NCI-H2196 (cell line): Measurements from ENCODE around the gene PSMD1.

Source experiments
- DNase-seq: peaks from one replicate; lab custom pipeline; 2025; ENCODE audit not compliant: unreplicated experiment; lab: John Stamatoyannopoulos, UW

PSMD1 gene

DNA sequence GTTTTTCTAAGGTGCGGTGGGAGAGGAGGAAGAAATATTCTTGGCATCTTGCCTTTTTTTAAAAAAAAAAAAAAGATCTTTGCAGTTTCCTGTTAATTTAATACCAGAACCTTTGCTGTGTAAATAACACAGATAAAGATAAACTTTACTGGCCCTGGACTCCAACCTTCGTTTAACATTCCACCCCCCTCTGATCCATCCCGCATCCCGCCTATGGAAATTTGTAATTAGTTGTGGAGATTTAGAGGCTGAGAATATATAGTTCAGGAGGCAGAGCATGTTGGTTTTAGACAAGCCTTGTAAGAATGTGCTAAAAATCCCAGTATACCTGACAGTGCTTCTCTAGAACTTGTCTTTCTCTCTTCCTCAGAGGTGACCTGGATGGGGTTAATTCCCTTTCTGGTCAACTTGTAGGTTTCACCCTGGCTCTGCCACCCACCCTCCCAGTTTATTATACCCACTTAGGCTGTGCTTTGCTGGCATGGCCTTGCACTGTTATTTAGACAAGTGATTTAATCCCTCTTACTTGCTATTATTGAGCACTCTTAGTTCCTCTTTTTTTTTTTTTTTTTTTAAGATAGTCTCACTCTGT, 22.3 kb upstream of the PSMD1 start:
- DNase-seq, result no peak

DNA sequence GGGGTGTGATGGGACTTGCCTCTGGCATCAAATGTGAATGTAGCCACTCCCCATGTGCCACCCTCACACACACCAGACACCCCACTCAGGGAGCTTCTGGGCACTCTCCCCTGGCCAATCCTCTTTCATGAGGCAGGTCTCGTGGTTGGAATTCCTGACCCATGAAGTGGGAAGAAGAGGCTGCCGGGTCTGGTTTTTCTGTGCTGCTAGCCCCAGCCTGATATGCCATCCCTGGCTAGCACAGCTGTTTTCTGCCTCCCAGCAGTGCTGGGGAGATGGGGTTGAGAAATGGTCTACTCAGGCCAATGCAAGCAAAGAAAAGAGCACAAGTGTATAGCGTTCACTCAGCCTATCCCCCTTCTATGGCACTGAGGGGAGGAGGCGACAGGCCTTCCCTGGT, 20.5 kb upstream of the PSMD1 start:
- no peak for DNase-seq

DNA sequence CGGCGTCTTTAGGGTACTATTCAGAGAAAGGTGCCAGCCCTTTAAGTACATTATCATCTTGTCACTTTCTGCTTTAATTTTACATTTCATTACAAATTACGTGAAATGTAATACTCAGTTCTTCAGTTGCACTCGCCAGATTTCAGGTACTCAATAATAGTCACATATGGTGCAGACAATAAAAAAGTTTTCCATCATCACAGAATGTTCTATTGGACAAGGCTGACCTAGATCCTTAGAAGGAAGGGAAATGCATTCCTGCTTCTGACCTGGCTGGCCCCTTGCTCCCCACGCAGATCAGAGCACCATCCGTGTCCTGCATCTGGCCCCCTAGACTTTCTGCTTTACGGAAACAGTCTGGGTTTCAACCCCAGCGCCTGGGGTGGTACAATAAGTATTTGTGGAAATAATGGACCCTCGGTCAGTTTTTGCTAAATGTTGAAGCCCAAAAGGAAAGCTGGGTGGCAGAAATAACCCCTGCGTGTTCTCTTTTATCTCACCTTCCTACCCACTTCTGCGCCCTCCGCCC, 20.0 kb upstream of the PSMD1 start:
- DNase-seq, result no peak

DNA sequence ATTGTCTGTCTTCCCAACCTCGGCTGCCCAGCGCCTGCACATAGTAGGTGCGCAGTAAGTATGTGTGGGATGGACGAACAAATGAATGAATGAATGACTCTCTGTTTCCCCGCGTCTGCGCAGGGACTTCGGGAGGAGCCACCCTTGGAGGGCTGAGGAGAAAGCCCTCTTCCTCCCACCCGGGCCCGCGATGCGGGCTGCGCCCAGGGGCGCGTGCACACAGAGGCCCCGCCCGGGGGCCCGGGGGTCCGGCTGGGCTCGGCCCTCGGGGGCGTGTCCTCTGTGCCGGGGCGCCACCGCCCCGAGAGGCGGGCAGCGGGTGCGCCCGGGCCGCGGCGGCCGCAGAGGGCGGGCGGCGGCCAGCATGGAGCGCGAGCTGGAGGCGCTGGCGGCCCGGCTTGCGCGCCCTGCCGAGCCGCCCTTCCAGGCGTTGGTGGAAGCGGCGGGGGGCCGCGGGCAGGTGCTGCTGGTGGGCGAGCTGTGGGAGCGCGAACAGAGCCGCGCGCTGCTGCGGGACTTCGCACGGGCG, 19.4 kb upstream of the PSMD1 start, which contains the start of gene C2orf72:
Gene C2orf72 (plus strand): TSS at position 322 of the 529 bp plus-strand sequence. CDS start 43 bp downstream, at position 365.
- DNase-seq, result no peak

DNA sequence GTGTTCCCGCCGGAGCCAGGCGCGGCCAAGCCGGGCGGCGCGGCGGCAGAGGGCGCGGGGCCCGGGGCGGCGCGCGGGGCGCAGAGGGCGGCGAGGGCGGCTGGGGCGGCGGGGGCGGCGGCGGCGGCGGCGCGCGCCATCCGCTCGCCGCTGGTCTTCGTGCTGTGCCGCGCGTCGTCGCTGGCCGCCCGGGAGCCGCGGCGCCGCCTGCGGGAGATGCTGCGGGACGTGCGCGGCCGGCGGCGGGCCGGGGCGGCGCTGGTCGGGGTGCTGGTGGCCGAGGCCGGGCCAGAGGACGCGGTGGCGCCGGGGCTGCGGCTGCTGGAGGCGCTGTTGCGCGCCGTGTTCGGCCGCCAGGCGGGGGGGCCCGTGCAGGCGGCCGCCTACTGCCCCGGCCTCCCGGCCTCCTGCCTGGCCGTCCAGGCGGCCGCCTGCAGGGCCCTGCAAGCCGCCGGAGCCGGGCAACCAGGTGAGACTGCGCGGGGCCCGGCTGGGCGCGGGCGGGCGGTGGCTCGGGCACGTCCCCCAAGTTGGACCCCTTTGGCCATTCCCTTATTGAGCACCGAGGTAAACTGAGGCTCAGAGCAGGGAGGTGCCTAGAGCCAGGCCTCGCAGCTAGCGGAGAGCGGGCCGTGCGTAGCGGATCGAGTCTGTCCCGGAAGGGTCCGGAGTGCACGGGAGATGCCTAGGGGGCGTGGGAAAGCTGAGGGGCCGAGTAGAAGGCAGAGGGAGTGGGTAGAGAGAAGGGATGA, 18.8 kb upstream of the PSMD1 start:
- peak; percentile 28 for DNase-seq

DNA sequence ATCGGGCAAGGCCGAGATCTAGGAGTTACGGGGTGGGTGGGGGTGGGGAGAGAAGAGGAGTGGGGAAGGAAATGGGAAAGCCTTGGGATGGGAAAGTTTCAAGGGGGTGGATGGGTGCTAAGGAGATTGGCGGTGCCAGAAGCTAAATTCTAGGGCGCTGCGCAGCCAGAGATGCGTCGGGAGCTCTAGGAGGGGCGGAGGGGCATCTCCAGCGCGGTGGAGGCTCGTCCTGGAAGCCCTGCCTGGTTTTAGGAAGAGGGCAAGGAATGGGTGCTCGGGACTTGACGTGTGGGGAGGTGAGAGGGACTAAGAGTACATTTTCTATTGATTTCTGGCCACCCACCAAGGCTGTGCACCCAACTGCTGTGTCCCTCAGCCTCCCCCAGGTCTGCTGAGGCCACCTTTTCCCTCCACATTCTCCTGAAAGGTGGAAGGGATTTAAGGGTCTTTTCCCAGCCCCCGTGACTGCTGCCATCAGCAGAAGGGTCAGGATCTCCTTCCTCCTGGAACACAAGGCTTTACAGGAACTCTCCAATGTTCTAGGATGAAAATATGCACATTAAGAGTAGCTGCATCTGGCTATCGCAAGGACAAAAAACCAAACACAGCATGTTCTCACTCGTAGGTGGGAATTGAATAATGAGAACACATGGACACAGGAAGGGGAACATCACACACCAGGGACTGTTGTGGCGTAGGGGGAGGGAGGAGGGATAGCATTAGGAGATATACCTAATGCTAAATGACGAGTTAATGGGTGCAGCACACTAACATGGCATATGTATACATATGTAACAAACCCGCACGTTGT, 18.0 kb upstream of the PSMD1 start:
- no peak for DNase-seq

DNA sequence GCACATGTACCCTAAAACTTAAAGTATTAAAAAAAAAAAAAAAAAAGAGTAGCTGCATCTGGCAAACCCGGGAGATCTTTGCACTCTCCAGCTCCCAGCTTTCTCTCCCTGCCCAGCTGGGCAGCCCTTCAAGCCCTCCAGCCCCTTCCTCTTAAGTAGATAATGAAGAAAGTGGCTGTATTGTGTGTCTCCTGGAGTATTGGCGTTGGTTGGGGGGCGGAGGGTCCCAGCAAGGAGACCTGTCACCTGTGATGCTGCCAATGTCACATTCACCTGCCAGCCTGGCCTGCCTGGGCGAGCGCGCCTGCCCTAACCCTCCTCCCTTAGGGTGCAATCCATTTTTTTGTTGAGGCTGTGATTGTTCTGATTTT, 17.4 kb upstream of the PSMD1 start:
- no peak for DNase-seq

DNA sequence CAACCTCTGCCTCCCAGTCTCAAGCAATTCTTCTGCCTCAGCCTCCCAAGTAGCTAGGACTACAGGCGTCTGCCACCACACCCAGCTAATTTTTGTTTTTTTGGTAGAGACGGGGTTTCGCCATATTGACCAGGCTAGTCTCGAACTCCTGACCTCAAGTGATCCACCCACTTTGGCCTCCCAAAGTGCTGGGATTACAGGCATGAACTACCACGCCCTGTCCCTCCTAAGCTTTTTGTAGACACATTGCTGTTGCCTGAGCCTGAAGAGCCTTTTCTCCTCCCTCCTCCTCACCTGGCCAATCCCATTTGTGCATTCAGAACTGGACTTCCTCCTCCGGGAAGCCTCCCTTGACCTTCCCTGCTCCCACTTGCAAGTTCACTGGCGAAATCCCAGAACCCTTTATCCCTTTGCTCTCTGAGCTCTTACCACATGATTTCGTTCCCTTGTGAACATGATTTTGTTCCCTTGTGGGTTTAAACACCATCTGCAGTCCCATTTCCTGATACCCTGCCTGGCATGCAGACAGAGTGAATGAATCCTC, 16.8 kb upstream of the PSMD1 start:
- no peak for DNase-seq

DNA sequence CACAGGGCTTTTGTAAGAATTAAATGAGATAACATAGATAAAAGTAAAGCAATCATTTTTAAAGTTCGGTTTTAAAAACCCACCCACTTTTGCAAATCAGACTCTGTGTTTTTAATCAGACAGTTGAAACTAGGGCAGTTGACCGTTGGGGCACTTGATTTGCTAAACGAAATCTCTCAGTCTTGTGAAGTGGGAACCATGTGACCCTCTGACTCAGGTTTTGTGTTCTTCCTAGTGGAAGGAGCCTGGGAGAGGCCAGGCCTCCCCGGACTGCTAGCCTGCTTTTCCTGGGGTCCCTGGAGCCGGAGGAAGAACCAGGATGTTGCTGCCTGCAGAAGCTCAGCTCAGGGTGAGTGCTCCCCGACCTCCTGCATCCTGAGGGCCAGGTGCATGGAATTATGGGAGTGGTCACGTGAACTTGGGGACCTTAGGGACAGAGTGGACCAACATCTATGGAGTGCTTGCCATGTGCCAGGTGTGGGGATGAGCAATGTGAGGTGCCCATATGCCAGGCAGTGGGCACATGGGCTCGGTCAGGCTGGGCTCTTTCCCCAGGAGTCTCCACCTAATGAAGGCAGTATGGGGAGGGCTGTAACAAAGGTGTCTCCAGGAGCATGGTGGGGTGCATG, 15.5 kb upstream of the PSMD1 start:
- DNase-seq, result no peak

DNA sequence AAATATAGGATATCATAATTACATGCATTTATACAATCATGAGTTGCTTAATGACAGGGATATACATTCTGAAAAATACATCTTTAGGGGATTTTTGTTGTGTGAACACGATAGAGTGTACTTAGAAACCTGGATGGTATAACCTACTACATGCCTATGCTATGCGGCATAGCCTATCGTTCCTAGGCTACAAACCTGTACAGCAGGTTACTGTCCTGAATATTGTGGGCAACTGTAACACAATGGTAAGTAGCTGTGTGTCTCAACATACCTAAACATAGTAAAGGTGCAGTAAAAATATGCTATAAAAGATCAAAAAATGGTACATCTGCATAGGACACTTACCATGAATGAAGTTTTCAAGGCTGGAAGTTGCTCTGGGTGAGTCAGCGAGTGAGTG, 12.9 kb upstream of the PSMD1 start:
- DNase-seq, result no peak

DNA sequence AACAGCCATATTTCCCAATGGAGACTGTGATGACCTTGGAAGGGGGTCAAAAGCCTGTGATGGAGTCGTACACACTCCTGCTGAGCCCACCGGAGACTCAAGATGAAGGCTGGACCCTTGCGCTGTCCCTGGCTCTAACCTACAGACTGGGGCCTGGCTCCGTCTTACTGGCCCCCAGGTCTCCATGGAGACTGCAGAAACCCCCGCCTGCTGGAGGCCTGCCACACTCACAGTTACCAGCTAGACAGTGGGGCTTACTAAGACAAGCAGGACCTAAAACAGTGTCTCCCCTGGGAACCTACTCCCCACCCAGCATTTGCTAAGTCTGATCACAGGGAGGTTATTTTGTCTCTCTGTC, 9.8 kb upstream of the PSMD1 start:
- no peak for DNase-seq

DNA sequence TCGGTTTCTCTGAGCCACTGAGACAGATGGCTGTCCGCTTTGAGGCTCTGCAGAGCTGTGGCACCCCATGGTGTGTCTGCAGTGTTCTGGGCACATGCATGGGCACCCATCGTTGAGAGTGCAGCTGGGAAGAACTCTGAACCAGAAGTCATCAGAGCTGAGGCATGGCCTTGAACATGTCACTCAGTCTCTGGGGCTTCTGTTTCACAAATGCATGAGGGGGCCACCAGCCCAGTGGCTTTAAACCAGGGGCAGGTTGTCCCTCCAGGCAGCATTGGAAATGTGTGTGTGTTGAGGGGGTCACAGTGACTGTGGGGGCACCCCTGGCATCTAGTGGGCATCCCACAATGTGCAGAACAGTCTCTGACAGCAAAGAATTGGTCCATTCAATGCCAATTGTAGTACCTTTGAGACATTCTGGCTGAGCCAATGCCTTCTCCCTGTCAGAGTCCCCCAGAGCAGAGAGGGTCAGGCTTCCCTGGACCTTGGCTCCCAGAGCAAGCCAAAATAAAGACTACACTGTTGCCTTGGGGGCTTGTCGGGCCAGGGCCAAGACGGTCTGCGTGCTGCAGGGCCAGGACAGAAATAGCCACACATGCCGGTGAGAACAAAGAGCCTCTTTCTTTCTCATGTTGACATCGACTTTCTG, 9.3 kb upstream of the PSMD1 start:
- no peak for DNase-seq

DNA sequence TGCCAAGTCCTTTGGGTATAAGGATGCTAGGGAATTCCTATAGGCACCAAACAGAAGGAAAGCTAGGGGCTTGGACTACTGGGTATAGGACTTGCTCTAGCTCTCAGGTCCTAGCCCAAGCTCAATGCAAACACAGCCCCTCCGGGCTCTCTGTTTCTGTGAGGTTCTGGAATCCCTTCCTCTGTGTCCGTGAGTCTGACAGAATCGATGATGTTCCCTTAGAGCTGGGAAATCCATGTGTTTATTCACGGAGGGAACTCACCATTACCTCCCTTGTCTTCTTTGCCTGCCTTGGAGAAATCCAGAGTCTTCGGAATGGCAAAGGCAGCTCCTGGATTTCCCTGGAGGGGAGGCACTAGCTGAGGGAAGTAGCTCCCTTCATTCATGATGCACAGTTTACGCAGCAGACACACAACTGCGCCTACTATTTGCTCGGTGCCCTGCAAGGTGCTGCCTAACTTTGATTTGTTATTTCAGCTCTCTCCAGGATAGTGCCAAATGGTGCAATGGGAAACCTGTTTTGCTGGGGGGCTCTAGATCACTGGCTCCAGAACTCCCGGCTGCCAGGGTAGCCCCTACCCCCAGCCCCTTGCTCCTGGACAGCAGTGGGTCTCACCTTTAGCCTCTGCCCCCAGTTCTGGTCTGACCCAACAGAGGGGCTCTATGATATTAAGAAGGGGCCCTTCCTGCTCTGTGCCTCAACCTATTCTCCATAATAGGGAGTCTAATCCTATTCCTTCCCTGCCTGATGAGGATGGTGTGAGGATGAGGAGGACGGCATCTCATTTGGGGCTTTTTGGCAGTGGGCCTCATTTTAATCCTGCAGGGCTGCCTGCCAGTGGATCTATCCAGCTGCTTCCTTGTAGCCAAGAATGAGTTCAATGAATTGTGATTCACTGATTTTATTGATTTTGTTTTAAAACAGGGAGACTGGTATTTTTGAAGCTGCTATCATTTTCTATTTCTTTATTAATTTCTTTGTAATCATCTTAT, 8.4 kb upstream of the PSMD1 start:
- no peak for DNase-seq

DNA sequence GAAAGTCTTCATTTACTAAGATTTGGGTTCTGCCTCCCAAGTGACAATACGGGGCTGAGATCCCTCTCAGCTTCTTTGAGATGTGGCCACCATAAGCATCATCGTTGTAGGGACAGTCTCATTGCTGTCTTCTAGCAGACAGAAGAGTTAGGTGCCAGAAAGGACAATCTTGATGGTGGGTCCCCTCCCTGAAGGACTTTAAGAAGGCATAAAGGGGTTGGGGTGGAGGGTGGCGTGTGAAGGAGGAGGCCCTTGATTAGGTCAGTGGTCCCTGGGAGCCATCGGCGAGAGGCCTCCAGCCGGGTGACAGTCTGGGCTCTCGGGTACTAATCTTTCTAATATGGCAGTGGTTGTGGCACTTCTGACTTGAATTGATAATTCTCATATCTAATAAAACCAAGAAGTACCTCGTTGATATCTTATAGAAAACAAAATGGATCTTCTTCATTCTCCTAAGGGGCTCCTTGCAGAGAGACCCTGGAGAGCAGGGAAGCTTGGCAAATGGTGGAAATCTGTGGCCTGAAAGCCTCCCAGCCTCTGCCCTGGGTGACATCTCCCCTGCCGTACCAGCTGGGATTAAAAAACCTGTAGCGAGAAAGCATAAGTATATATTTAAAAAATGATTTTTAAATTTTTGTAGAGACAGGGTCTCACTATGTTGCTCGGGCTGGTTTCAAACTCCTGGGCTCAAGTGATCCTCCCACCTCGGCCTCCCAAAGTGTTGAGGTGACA, 7.2 kb upstream of the PSMD1 start:
- no peak for DNase-seq

DNA sequence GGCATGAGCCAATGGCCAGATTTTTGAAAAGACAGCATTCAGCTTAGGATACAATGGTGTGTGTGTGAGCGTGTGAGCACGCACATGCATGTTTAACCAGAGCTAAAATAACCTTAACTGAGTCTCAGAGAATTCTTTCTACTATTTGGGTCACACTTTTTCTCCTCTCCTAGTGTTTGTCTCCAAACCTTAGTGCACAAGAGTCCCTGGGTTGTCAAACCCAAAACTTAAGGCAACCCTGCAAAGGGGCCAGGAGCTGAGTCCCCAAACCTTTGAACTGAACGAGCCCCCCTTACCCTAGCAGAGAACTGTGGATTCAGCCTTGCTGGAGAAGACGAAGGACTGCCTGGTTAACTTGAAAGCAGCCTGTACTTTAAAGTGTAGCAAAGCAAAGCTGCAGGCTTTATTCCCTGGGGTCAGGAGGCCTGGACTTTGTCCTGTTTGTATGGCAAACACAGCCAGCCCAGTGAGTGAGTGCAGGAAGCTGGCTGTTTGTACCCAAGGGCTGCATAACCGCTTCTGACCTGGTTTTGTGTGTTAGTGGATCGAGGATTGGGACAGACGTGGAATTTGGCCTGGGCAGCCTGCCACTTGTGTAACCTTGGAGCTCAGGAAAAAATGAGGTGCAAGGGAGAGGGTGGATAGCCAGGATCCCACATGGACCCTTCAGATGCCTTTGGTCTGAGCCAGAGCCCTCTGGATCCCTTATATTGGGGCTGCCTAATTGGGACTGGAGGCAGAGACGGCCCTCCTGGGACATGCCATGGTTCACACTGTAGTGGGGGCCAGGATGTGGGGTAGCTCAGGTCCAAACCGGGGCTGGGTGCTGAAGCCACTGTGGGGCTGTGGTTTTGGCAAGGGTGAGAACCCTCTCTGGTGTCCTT, 6.4 kb upstream of the PSMD1 start:
- DNase-seq, result no peak

DNA sequence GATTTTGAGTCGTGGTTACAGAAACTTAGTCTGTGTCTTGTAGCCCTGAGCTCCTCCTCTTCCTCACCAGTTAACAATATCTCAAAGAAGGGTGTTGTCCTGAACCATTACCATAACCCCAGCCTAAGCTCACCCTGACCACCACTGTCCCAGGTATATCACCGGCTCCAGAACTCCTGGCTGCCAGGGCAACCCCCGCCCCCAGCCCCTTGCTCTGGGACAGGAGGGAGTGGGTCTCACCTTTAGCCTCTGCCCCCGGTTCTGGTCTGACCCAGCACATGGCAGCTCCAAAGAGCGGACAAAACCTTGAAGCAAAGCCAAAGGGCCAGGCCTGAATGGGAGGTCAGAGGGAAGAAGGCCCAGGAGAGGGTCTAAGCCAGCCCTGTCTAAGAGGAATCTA, 5.6 kb upstream of the PSMD1 start:
- no peak for DNase-seq
